ENCODE measurements around the gene INSIG1.

DNA sequence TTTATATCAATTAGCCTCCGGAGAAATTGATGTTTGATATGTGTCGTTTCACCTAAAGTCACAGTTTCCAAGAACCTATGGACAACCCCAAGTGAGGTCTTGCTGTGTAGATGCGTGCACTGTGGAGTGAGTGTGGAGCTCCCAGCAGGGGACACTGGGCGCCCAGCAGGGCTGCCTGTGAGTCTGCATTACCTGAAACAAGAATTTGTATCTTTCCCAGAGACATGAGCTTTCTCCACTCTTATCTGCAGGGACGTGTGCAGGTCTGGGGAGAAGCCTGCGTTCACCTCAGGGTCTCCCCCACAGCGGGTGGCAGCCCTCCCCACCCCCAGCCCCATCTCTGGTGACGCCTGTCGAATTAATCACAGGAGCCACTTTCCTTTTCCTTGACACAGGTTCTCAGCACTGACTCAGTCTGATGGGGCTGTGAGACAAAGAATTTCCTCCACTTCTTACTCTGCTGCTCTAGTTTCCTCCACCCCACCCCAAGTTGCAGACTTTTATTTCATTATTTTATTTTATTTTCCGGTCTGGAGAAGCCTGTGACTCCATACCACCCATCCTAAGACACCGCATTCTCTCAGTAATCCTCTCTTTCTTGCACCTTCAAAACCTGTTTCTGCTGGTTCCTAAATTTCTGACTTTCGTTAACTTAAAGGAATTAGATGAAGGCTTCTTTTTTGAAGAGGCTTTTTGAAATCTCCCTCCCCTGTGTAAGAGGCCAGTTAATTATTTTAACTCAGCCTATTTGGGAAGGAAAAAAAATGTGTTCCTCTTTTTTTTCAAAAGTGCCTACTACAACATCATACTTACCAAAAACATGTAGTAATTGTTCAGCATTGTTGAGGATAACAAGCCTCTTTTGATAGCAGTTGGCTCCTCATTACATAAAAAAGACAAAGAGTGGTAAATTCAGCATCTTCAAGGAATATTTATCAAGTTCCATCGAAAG is 17.0 kb upstream of the INSIG1 start:
- TF ChIP-seq CTCF (IDR thresholded peaks at IDR 0.05): no peak
- TF ChIP-seq POLR2A (IDR thresholded peaks at IDR 0.05): no peak
- TF ChIP-seq POLR2AphosphoS5 (IDR thresholded peaks at IDR 0.05; ENCODE audit: insufficient read depth in 1 of 2, low read depth in 1 of 2): no peak
